HG02973 (cell line): Measurements from ENCODE around the gene FBN3.
"Not testable (repeated sequence)": the region's sequence is repeated elsewhere in the genome, so short reads cannot be mapped to it uniquely, and the experiment has no call there.

Experiments used
- ATAC-seq: cut with Tn5 transposase; IDR thresholded peaks from one replicate; pipeline ENCODE4 v1.9.1; 2021; ENCODE audit warnings: moderate library complexity; ENCODE audit not compliant: unreplicated experiment

Gene FBN3

GRCh38 chr19:8149261-8150094 is at the start of gene FBN3:
Gene FBN3 (minus strand): TSS chr19:8149592. CDS start chr19:8147480, 2,112 bp downstream.
- ATAC-seq, result no peak

GRCh38 chr19:8196271-8196927 is 47.0 kb upstream of the FBN3 start:
- ATAC-seq, result no peak

GRCh38 chr19:8194528-8195267 is 45.3 kb upstream of the FBN3 start:
- no peak for ATAC-seq

GRCh38 chr19:8192221-8192820 is 42.9 kb upstream of the FBN3 start:
- ATAC-seq, result no peak

- ATAC-seq, result no peak
Measured at GRCh38 chr19:8185343-8186068, 36.1 kb upstream of the FBN3 start.

GRCh38 chr19:8184274-8184673 is 34.9 kb upstream of the FBN3 start:
- no peak for ATAC-seq

GRCh38 chr19:8180018-8180417 is 30.6 kb upstream of the FBN3 start:
- ATAC-seq, result no peak

GRCh38 chr19:8174706-8175105 is 25.3 kb upstream of the FBN3 start:
- ATAC-seq, result no peak

GRCh38 chr19:8168537-8168936 is 19.1 kb upstream of the FBN3 start:
- no peak for ATAC-seq

GRCh38 chr19:8167985-8168384 is 18.6 kb upstream of the FBN3 start:
- no peak for ATAC-seq

GRCh38 chr19:8163759-8164158 is 14.4 kb upstream of the FBN3 start:
- ATAC-seq, result no peak

- no peak for ATAC-seq
Measured at GRCh38 chr19:8161135-8161646, 11.8 kb upstream of the FBN3 start.

- not testable (repeated sequence) for ATAC-seq
Measured at GRCh38 chr19:8159322-8159721, 9.9 kb upstream of the FBN3 start.

- ATAC-seq, result no peak
Measured at GRCh38 chr19:8158411-8159074, 9.2 kb upstream of the FBN3 start.

- no peak for ATAC-seq
Measured at GRCh38 chr19:8155318-8155717, 5.9 kb upstream of the FBN3 start.

GRCh38 chr19:8154014-8154413 is 4.6 kb upstream of the FBN3 start:
- ATAC-seq, result not testable (repeated sequence)

GRCh38 chr19:8151767-8152035 is 2.3 kb upstream of the FBN3 start:
- no peak for ATAC-seq

GRCh38 chr19:8150998-8151766 is 1.8 kb upstream of the FBN3 start:
- no peak for ATAC-seq

- no peak for ATAC-seq
Measured at GRCh38 chr19:8150178-8150865, 930 bp upstream of the FBN3 start.
